ENCODE measurements around the gene CCR2.

GRCh38 chr3:46316206-46316605, 37.7 kb upstream of the CCR2 start:
- TF ChIP-seq, protein P1, sequence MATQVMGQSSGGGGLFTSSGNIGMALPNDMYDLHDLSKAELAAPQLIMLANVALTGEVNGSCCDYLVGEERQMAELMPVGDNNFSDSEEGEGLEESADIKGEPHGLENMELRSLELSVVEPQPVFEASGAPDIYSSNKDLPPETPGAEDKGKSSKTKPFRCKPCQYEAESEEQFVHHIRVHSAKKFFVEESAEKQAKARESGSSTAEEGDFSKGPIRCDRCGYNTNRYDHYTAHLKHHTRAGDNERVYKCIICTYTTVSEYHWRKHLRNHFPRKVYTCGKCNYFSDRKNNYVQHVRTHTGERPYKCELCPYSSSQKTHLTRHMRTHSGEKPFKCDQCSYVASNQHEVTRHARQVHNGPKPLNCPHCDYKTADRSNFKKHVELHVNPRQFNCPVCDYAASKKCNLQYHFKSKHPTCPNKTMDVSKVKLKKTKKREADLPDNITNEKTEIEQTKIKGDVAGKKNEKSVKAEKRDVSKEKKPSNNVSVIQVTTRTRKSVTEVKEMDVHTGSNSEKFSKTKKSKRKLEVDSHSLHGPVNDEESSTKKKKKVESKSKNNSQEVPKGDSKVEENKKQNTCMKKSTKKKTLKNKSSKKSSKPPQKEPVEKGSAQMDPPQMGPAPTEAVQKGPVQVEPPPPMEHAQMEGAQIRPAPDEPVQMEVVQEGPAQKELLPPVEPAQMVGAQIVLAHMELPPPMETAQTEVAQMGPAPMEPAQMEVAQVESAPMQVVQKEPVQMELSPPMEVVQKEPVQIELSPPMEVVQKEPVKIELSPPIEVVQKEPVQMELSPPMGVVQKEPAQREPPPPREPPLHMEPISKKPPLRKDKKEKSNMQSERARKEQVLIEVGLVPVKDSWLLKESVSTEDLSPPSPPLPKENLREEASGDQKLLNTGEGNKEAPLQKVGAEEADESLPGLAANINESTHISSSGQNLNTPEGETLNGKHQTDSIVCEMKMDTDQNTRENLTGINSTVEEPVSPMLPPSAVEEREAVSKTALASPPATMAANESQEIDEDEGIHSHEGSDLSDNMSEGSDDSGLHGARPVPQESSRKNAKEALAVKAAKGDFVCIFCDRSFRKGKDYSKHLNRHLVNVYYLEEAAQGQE (IDR thresholded peaks at IDR 0.05; ENCODE audit: low read depth): no peak
- no peak for TF ChIP-seq TAF1 (IDR thresholded peaks at IDR 0.05; ENCODE audit: low read depth)
- no peak for TF ChIP-seq MAX (IDR thresholded peaks at IDR 0.05)
- no peak for TF ChIP-seq FOXM1 (IDR thresholded peaks at IDR 0.05; ENCODE audit: borderline replicate concordance, low read depth)
- no peak for TF ChIP-seq ZBTB7A (IDR thresholded peaks at IDR 0.05; ENCODE audit: low read depth)
- no peak for TF ChIP-seq RAD21 (IDR thresholded peaks at IDR 0.05; ENCODE audit: low read depth)
- TF ChIP-seq CEBPB (IDR thresholded peaks at IDR 0.05): no peak
- TF ChIP-seq EP300 (IDR thresholded peaks at IDR 0.05; ENCODE audit: borderline replicate concordance): no peak
- TF ChIP-seq CREB1 (IDR thresholded peaks at IDR 0.05; ENCODE audit: low read depth): no peak
- no peak for TF ChIP-seq TEAD4 (IDR thresholded peaks at IDR 0.05)
- TF ChIP-seq NFIC (IDR thresholded peaks at IDR 0.05): no peak
- no peak for TF ChIP-seq EGR1 (IDR thresholded peaks at IDR 0.05)
- TF ChIP-seq, protein P2, sequence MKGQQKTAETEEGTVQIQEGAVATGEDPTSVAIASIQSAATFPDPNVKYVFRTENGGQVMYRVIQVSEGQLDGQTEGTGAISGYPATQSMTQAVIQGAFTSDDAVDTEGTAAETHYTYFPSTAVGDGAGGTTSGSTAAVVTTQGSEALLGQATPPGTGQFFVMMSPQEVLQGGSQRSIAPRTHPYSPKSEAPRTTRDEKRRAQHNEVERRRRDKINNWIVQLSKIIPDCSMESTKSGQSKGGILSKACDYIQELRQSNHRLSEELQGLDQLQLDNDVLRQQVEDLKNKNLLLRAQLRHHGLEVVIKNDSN (IDR thresholded peaks at IDR 0.05): no peak
- TF ChIP-seq YY1 (IDR thresholded peaks at IDR 0.05; ENCODE audit: low read depth): no peak

Data from Ishikawa (cell line).